GM23338 (cell line): ENCODE data around the gene ZNFX1. TPM values are rescaled to one million over a fixed set of nuclear protein-coding genes. Genes with fewer than 3 reads are reported as not detected.

Source experiments
- ATAC-seq: fragments of 200-7000 bp; cut with Tn5 transposase; 3 replicates; pipeline ENCODE4 v1.9.1; 2020
- DNase-seq: peaks from one replicate; pipeline ENCODE4 v3.0.0-alpha.2; 2015; ENCODE audit warnings: low spot score
- H2AFZ ChIP-seq: fragments of 200-600 bp; sonication (generic); 2 replicates; pipeline ENCODE4 v1.8.0; 2016; ENCODE audit warnings: antibody characterized with exemption, mild to moderate bottlenecking, moderate library complexity
- H3F3A ChIP-seq: fragments of 200-600 bp; sonication (generic); replicated peaks from 2 replicates; pipeline ENCODE4 v1.8.0; 2017; ENCODE audit warnings: antibody characterized with exemption, mixed run types, low read depth
- H3K27ac ChIP-seq: fragments of 200-600 bp; sonication (generic); 2 replicates; pipeline ENCODE4 v1.6.1; 2016; ENCODE audit warnings: low read depth
- H3K27me3 ChIP-seq: fragments of 200-600 bp; sonication (generic); 2 replicates; pipeline ENCODE4 v1.8.0; 2016; ENCODE audit warnings: mild to moderate bottlenecking, mixed run types, moderate library complexity; ENCODE audit not compliant: insufficient read depth
- H3K36me3 ChIP-seq: fragments of 200-600 bp; sonication (generic); 2 replicates; pipeline ENCODE4 v1.8.0; 2016; ENCODE audit warnings: mild to moderate bottlenecking; ENCODE audit not compliant: insufficient read depth
- H3K4me1 ChIP-seq: fragments of 200-600 bp; sonication (generic); 2 replicates; pipeline ENCODE4 v1.8.0; 2016; ENCODE audit warnings: mild to moderate bottlenecking, moderate library complexity; ENCODE audit not compliant: insufficient read depth
- H3K4me2 ChIP-seq: fragments of 200-600 bp; sonication (generic); 2 replicates; pipeline ENCODE4 v1.7.1; 2017; ENCODE audit warnings: mixed run types
- H3K4me3 ChIP-seq: fragments of 200-600 bp; sonication (generic); 2 replicates; pipeline ENCODE4 v1.6.1; 2016; ENCODE audit warnings: mixed run types
- H3K79me2 ChIP-seq: fragments of 200-600 bp; sonication (generic); replicated peaks from 2 replicates; pipeline ENCODE4 v1.8.0; 2017; ENCODE audit warnings: mild to moderate bottlenecking; ENCODE audit not compliant: insufficient read depth
- H3K9me2 ChIP-seq: fragments of 200-600 bp; sonication (generic); 2 replicates; pipeline ENCODE4 v1.8.0; 2017; ENCODE audit not compliant: insufficient read depth
- H4K20me1 ChIP-seq: fragments of 200-600 bp; sonication (generic); replicated peaks from 2 replicates; pipeline ENCODE4 v1.8.0; 2017; ENCODE audit warnings: mild to moderate bottlenecking; ENCODE audit not compliant: insufficient read depth
- H3K27ac Mint-ChIP-seq: 2 replicates; pipeline ENCODE4 v1.8.0; 2020; ENCODE audit warnings: inconsistent platforms, mild to moderate bottlenecking, moderate library complexity, mixed read lengths
- H3K27me3 Mint-ChIP-seq: 3 replicates; pipeline ENCODE4 v1.8.0; 2022; ENCODE audit warnings: low read depth, mild to moderate bottlenecking, moderate library complexity, mixed read lengths, inconsistent platforms; ENCODE audit not compliant: insufficient read depth, poor library complexity
- H3K36me3 Mint-ChIP-seq: 3 replicates; pipeline ENCODE4 v1.8.0; 2021; ENCODE audit warnings: low read depth, mild to moderate bottlenecking, inconsistent platforms, moderate library complexity, mixed read lengths
- H3K4me1 Mint-ChIP-seq: 3 replicates; pipeline ENCODE4 v1.8.0; 2020; ENCODE audit warnings: mild to moderate bottlenecking, inconsistent platforms, mixed read lengths
- H3K4me3 Mint-ChIP-seq: 3 replicates; pipeline ENCODE4 v1.8.0; 2021; ENCODE audit warnings: moderate library complexity, mild to moderate bottlenecking, inconsistent platforms, mixed read lengths
- H3K9me3 Mint-ChIP-seq: 3 replicates; pipeline ENCODE4 v1.8.0; 2020; ENCODE audit warnings: moderate library complexity, mild to moderate bottlenecking, inconsistent platforms, mixed read lengths
- CREB1 ChIP-seq: fragments of 250-450 bp; sonication (Bioruptor Pico); IDR thresholded peaks from 2 replicates; pipeline ENCODE4 v1.5.0; 2020; ENCODE audit warnings: low read depth, mild to moderate bottlenecking, moderate library complexity
- ETS1 ChIP-seq: IDR thresholded peaks from 2 replicates; pipeline ENCODE4 v1.6.1; 2016; ENCODE audit warnings: antibody characterized with exemption
- EZH2 ChIP-seq: fragments of 200-600 bp; sonication (generic); IDR thresholded peaks from one replicate; pipeline ENCODE4 v1.8.0; 2017; ENCODE audit warnings: antibody characterized with exemption, mild to moderate bottlenecking, low read depth; ENCODE audit not compliant: unreplicated experiment
- EZH2phosphoT487 ChIP-seq: fragments of 200-600 bp; sonication (generic); IDR thresholded peaks from one replicate; pipeline ENCODE4 v1.8.1; 2018; ENCODE audit warnings: antibody characterized with exemption; ENCODE audit not compliant: unreplicated experiment
- JUNB ChIP-seq: IDR thresholded peaks from one replicate; pipeline ENCODE4 v1.6.1; 2016; ENCODE audit warnings: antibody characterized with exemption; ENCODE audit not compliant: unreplicated experiment
- NANOG ChIP-seq: IDR thresholded peaks from 2 replicates; pipeline ENCODE4 v1.6.1; 2016; ENCODE audit warnings: antibody characterized with exemption, borderline replicate concordance
- POLR2AphosphoS5 ChIP-seq: IDR thresholded peaks from 2 replicates; pipeline ENCODE4 v1.6.1; 2016; ENCODE audit warnings: antibody characterized with exemption, low read depth
- ZNF462 ChIP-seq: fragments of 250-450 bp; sonication (Bioruptor Pico); IDR thresholded peaks from 2 replicates; pipeline ENCODE4 v1.5.0; 2020; ENCODE audit warnings: mild to moderate bottlenecking, moderate library complexity
- polyA plus RNA-seq: library from polyadenylated mRNA; unstranded; fragments of >200 nt; fragmentation: Nextera tagmentation; extraction: Ambion mirVana; gene quantifications from 2 replicates; pipeline ENCODE4 v1.2.1, GENCODE V29; 2016
- total RNA-seq: library from RNA; depleted of rRNA; stranded (reverse); fragments of >200 nt; shearing (Covaris generic); gene quantifications from 2 replicates; pipeline ENCODE4 v1.2.3, GENCODE V29; 2014
- TF ChIP-seq, protein P1 (sequence below), 2 experiments: fragments of 200-600 bp in 1 of 2; sonication (generic) in 1 of 2; conservative IDR thresholded peaks; 2 replicates each; pipeline versions ENCODE4 v1.5.1 to v1.6.1; 2016 to 2017; ENCODE audit warnings: antibody characterized with exemption in 2 of 2, low read depth in 2 of 2, mild to moderate bottlenecking in 2 of 2, moderate library complexity in 1 of 2

The ZNFX1 gene
- total and polyA plus RNA-seq, 2 experiments from 2014 or later = 6.1 to 12.1 TPM

GRCh38 chr20:49277786-49278035, 146 bp downstream of the ZNFX1 start:
- Histone ChIP-seq H3K4me1 (peaks cover 19% of the 10 kb centered on the region), H3K27me3 (no peaks in the 10 kb centered on the region), H2AFZ (no peak overlapping the region; the same call in 1 of the 2 replicates), H3K79me2 (peaks cover 75% of the 10 kb centered on the region), H3K4me3 (peak overlapping the region; percentile 100), H3K36me3 (peaks cover 59% of the 10 kb centered on the region), H3K4me2 (peak overlapping the region; percentile 80), H3K27ac (no peak overlapping the region), H3F3A (peaks cover 48% of the 10 kb centered on the region), H4K20me1 (peaks cover 37% of the 10 kb centered on the region), H3K9me2 (0 out of 2 replicates have a peak, but pooled peaks cover 4% of the 10 kb centered on the region)
- H3K4me3 Mint-ChIP-seq = peak overlapping the region; percentile 100
- H3K4me1 Mint-ChIP-seq = peaks cover 31% of the 10 kb centered on the region
- H3K27ac Mint-ChIP-seq = peak overlapping the region; percentile 84; the same call in 1 of the 2 replicates
- H3K9me3 Mint-ChIP-seq = peaks cover 49% of the 10 kb centered on the region
- ATAC-seq (no peak), DNase-seq (no peak)
- peaks cover 45% of the 10 kb centered on the region for H3K27me3 Mint-ChIP-seq
- TF ChIP-seq JUNB (no peak), POLR2AphosphoS5 (no peak), NANOG (no peak), EZH2phosphoT487 (no peak), ZNF462 (CRISPR knock-in tag) (no peak)
- peaks cover 74% of the 10 kb centered on the region for H3K36me3 Mint-ChIP-seq

DNA sequence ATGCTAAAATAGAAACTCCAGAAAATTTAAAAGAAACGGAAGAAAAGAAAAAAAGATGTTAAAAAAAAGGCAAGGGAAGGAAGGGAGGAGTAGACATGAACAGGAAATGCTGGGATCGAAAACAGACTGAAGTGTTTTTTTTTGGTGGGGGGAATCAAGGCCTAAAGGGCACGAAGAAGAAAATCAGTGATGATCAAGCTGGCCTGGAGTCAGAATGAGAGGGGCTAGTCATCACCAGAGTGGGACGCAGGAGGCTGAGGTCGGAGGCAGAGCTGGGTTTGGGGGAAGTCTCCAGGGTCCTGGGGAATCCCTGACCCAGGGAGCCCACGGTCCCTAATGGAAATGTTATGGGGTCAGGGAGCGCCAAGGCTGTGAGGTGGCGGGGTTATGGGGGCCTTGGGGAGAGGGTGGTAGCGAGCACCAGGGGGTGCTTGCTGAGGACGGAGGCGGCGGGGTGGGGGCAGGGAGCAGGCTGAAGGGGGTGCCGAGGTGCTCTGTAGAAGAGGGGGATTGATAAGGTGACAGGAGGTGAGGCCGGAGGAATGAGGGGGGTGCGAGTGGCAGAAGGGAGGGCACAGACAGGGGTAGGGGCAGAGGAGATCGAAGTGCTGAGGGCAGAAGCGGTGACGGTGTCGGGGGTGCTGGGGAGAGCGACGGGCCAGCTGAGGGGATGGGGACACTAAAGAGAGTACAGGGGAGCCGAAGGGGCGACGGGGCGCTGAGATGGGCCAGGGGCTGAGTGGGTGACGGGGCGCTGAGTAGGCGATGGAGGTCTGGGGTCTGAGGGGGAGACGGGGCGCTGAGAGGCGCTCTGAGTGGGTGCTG, 684 bp downstream of the ZNFX1 start:
- peak overlapping the region; percentile 80 for H3K4me2 ChIP-seq
- 0 out of 2 replicates have a peak, but pooled peaks cover 4% of the 10 kb centered on the region for H3K9me2 ChIP-seq
- peaks cover 40% of the 10 kb centered on the region for H3K27me3 Mint-ChIP-seq
- DNase-seq (peak; percentile 35), ATAC-seq (peak; percentile 3)
- peaks cover 25% of the 10 kb centered on the region for H3K4me1 Mint-ChIP-seq
- peak overlapping the region; percentile 100 for H3K4me3 Mint-ChIP-seq
- H3K36me3 Mint-ChIP-seq = peaks cover 73% of the 10 kb centered on the region
- H3K27ac Mint-ChIP-seq = peak overlapping the region; percentile 84
- H3K79me2 ChIP-seq = peaks cover 72% of the 10 kb centered on the region
- peaks cover 59% of the 10 kb centered on the region for H3K36me3 ChIP-seq
- peak overlapping the region; percentile 100 for H3K4me3 ChIP-seq
- peaks cover 32% of the 10 kb centered on the region for H4K20me1 ChIP-seq
- H2AFZ ChIP-seq = no peak overlapping the region
- peaks cover 42% of the 10 kb centered on the region for H3F3A ChIP-seq
- H3K4me1 ChIP-seq = peaks cover 13% of the 10 kb centered on the region
- H3K27ac ChIP-seq = no peak overlapping the region
- peaks cover 44% of the 10 kb centered on the region for H3K9me3 Mint-ChIP-seq
- H3K27me3 ChIP-seq = no peaks in the 10 kb centered on the region
- TF ChIP-seq EZH2 = no peak
- TF ChIP-seq, protein P1, sequence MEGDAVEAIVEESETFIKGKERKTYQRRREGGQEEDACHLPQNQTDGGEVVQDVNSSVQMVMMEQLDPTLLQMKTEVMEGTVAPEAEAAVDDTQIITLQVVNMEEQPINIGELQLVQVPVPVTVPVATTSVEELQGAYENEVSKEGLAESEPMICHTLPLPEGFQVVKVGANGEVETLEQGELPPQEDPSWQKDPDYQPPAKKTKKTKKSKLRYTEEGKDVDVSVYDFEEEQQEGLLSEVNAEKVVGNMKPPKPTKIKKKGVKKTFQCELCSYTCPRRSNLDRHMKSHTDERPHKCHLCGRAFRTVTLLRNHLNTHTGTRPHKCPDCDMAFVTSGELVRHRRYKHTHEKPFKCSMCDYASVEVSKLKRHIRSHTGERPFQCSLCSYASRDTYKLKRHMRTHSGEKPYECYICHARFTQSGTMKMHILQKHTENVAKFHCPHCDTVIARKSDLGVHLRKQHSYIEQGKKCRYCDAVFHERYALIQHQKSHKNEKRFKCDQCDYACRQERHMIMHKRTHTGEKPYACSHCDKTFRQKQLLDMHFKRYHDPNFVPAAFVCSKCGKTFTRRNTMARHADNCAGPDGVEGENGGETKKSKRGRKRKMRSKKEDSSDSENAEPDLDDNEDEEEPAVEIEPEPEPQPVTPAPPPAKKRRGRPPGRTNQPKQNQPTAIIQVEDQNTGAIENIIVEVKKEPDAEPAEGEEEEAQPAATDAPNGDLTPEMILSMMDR (conservative IDR thresholded peaks at IDR 0.05; ENCODE audit: low read depth in 2 of 2) = no peak
- TF ChIP-seq EZH2phosphoT487 = no peak
- TF ChIP-seq POLR2AphosphoS5 = no peak
- TF ChIP-seq ETS1 = no peak
- no peak for TF ChIP-seq CREB1 (CRISPR knock-in tag)
